GM19351 (cell line): Measurements from ENCODE around the gene LECT2.
A peak's percentile ranks its signal among the peaks of the same experiment; 100 is the strongest.

Experiments
- ATAC-seq: cut with Tn5 transposase; IDR thresholded peaks from one replicate; pipeline ENCODE4 v1.9.1; 2021; ENCODE audit warnings: mild to moderate bottlenecking, moderate library complexity; ENCODE audit not compliant: unreplicated experiment

The LECT2 gene

DNA sequence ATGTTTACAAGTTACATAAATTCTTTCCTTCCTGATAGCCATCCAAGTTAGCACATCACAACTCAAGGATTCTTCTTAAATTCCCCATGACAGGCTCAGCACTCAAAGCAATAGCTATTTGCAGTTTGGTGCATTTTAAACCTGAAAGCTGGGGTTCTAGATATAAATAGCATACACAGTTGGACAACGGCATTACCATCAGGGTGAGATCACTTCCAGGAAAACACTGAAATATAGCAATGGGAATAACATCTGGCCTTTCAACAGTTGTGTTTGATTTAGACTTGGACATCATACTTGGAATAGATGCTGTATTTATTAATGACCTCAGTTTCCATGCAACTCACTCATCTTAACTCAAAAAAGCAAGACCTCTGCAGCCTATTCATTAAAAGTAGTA, 24.7 kb upstream of the LECT2 start:
- ATAC-seq, result no peak

DNA sequence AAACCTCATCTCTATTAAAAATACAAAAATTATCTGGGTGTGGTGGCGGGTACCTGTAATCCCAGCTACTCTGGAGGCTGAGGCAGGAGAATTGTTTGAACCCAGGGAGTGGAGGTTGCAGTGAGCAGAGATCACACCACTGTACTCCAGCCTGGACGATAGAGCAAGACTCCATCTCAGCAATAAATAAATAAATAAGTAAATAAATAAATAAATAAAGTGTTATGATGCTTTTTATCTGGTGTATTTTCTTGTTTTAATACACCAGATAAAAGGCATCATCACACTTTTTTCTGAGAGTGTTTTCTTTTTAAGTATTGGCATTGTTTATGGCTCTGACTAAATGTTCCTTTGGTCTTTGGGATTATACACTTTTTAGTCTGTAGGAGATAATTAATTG, 24.2 kb upstream of the LECT2 start:
- ATAC-seq, result no peak

DNA sequence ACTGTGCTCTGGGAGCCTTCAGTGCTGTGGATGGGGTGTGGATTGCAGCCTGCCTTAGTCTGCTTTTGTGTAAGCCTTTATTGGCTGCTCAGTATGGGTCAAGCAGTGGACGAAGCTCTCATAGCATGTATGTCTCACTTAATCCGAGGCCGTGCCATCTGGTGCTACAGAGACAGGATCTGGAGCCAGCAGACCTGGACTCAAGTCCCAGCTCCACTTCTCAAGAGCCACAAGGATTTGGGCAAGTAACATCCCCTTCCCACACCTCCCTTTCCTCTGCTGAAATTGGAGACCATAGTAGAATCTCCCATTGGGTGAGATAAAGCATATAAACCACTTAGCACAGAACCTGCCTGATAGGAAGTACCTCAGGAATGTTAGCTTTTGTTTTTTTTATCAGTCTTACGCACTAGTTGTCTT, 23.4 kb upstream of the LECT2 start:
- no peak for ATAC-seq

DNA sequence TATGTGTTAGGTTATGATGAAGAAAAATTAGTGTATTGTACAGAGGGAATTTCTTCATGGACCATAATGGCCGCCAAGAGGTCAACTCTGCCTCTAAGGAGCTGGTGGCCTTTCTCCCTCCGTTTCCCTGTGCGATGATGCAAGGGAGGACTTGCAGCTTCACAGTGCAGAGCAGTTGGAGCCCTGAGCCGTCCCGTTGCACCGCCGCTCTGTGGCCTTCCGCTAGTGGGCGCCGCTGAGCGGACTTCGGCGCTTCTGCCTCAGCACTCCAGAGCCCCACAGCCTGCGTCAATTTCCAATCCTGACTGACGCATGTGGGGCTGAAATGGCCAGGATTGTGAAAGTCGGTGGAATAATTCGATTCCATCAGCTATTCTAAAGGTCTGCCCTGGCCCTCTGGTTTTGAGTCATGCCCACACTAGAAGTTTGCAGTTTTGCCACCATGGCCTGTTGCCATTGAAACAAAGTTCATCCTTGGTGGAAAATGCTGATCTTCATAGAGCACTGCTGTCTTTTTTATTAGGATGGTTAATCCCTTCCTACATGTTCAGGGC, 22.7 kb upstream of the LECT2 start:
- ATAC-seq, result peak; percentile 87

DNA sequence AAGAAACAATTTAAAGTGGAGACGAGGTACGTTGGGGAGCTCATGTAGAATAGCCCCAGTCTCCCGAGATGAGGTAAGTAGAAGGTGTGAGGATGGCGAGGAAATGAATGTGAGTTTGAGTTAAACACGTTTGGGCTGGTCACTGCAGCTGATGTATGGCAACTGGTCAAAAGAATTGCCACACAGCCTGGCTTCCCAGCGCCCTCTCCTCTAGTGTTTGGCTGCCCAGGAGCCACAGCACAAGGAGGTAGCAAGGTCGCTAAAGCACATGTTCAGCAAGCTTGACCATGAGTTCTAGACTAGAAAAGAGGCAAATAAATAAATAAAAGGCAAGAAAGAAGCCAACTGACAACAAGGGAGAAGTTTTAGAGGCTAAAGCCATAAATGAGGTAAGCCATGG, 21.4 kb upstream of the LECT2 start:
- ATAC-seq, result no peak

DNA sequence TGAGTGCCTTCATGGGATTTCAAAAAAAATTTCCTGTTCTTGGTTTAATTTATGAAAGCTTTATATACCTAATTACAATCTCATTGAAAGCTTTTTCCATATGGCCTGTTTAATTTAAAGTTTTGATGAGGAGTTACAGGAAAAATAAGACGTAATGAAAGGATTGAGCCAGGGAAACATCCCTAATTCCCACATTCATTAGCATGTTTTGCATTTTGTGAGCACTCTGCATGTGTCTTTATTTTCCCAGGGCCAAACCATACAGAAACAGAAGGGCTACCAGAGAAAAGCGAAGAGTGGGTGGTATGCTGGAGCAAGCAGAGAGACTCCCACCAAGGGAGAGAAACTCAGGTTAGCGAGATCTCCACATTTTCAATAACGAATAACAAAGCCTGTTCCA, 20.3 kb upstream of the LECT2 start:
- no peak for ATAC-seq

DNA sequence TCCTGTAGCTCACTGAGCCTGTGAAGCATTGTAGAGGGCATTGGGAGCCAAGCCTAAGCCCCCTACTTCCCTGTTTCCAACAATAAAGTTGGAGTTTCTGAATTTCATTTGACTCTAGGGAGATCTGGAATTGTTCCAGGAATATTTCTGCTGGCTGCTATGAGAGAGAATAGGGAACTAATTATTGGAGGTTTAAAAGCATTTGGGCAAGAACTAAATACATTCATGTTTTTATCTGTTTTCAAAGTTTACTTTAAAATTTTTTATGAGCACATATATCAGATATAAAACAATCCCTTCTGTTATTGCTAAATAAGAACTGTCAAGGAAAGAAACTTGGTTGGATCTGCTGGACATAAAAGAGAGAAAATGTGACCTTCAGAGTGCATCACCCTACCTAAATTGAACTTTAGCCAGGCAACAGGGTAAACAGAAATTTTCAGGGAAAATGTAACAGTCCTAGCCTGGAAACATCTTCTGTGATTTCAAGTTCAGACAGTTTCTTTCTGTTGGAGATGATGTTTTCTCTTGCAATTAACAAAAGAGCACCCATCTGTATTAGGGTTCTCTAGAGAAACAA, 19.3 kb upstream of the LECT2 start:
- ATAC-seq, result no peak

DNA sequence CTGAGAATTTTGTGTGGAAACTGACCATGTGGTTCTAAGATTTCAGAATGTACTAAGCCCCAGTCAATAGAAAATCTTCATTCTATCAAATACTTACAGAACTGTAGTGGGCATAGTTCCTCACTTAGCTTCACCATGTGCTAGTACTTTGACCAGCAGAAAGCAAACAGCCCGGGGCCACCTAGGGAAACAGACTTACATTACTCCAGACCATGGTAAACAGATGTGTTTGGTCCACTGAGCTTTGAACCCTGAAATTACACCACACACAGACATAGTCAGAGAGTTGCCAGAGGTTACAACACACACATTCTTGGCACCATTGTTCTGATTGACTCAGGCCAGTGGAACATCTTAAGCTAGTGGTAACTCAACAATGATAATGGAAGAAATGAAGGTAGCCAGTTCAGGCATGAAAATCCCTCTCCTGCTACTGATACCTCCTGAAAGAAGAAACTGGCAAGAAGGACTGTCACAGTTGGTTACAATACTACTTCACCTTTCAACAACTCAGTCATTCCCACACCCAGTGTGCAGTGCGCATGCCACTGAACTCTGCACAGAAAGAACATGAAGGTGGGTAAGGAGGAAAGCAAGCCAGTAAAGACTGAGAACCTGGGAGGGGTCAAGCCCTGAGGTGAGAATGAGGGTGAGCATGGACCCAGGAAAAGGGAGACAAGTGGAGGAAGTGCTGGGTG, 18.7 kb upstream of the LECT2 start:
- no peak for ATAC-seq

DNA sequence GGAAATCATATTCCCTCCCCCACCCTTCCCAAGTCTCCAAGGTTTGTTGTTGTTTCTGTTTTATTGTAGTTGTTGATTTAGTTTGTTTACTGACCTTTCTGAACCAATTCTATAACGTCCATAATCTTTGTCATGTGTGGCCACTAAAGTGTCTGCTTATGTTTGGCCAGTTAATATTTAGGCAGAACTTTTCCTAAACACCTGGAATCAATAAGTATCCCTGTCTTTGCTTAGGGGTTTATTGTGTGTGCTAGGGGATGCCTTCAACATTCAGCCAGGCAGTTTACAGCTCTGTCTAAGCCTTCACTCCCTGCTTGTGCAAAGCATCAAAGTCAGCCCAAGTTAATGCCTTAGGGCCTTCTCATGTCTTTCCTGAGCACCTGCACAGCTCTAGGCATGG, 16.9 kb upstream of the LECT2 start:
- no peak for ATAC-seq

DNA sequence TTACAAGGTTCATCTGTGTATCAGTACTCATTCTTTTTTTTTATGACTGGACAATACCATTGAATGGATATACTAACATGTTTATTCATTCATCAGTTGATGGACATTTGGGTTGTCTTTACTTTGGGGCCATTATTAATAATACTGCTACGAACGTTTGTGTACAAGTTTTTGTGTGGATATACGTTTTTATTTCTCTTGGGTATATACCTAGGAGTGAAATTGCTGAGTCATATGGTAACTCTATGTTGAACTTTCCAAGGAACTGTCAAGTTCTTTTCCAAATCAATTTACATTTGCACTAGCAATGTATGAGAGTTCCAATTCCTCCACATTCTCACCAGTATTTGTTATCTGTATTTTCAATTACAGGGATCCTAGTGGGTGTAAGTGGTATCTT, 12.0 kb upstream of the LECT2 start:
- no peak for ATAC-seq

DNA sequence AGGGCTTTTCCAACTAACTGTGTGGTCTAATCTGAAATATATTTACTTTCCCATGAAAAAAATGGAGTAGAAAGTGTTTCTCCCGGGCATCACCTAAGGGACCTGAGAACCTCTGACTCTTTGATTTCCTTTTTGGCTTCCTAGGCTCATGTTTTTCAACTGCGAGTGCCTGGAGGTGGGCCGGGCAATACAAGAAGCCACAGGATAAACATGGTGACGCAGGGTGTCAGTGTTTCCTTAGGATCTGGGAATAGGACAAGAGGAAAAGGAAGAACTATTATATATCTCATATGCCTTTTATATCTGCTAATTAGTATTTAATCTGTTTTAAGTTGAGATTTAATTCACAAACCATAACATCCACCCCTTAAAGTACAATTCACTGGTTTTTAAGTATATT, 11.4 kb upstream of the LECT2 start:
- ATAC-seq, result no peak

DNA sequence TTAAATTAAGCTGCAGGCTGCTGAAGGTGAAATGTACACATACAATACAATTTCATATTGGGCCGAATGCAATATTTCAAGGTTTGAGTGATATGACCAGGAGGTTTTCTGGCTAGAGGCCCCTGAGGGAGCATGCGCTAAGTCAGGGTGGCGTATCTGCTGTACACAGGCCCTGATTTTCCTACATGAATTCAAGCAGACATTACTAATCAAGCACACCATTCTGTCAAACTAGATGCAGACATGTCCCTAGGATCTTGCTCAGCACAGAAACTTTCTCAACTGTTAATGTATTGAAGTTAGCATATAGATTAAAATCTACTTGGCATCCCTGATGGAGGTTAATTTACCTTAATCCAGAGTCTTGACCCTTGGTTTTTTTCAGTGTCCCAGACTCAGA, 10.7 kb upstream of the LECT2 start:
- no peak for ATAC-seq

DNA sequence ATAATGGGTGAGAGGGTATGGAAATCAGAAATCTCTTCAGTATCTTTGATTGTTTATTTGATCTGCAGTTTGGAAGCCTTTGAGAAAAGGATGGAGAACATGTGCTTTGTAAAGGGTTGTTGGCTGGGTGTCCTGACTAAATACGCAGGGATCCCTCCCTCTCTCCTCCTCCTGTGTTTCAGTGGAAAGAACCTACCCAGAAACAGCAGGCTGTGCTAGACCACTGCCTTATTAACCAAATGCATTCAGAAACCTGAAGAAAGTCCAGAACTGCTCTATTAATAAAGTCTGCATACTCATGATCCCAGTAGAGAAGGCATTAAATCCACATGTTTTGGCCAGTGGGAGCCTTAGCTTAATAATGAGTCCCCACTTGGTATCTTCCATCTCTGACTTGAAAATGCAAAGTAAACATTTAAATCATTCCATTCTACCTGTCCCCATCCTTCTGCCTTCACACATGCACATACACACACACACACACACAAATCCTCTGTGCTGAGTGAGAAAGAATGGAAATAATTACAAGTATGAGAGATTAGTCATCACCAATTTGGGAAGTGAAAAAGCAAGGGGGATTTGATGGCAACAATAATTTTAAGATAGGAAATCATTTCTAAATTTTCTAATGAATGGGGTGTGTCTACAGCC, 10.0 kb upstream of the LECT2 start:
- no peak for ATAC-seq

DNA sequence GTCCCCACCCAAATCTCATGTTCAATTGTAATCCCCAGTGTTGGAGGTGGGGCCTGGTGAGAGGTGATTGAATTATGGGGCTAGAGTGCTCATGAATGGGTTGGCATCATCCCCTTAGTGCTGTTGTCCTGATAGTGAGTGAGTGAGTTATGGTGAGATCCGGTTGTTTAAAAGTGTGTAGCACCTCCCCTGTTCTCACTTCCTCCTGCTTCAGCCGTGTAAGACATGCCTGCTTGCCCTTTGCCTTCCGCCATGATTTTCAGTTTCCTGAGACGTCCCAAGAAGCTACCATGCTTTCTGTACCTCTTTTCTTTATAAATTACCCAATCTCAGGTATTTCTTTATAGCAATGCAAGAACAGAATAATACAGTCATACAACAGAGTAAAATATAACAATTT, 742 bp upstream of the LECT2 start:
- no peak for ATAC-seq

DNA sequence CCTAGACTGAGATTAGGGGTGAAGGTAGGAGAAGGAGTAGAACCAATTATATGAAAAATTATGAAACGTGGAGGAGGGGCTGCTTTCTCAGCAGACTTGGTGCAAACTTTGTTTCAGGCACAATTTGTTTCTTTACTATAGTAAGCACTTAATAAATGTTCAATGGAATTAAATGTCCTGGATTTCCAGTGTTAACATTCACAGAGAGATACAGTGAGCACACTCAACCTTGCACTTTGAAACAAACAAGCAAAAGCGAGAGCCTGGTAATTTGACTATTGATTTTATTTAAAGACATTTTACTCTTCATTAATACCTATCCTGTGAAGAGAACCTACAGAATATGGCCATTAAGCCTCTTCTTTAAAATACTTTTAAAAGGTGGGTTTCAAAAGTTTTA, 933 bp downstream of the LECT2 start:
- ATAC-seq, result no peak

DNA sequence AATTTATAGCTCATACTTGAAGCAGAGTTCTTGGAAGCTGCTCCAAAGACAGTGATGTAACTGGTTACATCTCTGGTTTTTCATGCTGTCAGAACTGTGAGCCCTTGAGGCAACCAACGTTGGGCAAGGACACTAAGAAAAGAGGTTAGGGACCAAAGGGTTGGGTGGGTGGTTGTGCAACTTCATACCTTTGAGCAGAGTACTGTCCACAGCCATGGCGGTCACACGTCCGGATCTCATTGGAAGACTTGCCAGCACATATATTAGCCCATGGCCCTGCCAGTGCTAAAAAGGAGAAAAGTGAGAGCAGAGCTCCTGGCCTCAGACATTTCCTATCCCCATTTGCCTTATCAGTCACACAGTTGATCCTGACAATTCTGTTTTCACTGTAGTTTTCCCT, 2.1 kb downstream of the LECT2 start:
- no peak for ATAC-seq

DNA sequence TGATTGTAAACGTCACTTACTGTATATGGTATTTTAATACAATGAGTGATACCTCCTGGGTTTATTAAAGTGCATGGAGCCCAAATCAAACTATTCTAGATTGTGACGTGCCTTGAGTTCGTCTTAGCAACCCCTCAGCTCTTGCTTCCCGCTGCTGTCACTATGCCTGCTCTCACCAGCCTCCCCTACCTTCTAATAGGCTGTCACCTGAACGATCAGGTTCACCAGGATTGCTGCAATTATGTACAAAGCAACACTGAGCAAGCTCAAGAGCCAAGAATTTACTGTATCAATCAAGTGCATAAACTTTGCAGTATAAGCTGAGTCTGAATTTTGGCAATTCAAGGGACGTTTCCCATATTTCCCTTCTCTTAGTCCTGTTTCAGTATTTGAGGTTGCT, 3.0 kb downstream of the LECT2 start:
- no peak for ATAC-seq

DNA sequence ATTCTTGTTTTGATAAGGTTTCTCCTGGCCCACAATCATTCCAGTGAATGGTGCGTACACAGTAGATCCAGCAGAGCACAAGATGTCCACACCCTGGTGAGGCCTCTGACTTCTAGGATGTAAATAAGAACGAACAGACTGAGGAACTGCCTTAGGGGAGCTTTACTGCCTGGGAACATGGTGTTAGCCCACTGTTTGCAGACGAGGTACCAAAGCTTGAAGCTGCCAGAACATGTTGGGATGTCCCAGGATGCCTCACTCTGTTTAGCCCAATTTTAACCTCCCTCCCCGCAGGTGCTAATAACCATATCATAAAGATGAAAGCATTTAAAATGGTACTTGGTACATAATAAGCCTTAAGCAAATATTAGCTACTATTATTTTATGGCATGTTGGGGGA, 3.5 kb downstream of the LECT2 start:
- ATAC-seq, result no peak

DNA sequence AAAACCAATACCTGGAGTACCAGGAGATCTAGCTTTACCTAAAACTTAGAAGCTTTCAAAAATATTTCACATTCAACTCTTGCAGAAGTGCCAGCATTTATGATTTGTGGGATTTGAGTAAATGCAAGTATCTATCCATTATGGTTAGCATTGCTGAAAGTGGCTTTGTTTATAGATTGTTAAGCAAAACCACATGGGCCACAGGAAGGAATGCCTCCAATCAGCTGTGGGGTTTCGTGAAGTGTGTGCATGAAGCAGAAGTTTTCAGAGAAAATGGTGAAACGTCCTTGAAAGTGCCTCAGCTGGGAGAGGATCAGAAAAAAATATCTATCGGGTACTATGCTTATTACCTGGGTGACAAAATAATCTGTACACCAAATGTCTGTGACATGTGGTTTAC, 4.2 kb downstream of the LECT2 start:
- no peak for ATAC-seq

DNA sequence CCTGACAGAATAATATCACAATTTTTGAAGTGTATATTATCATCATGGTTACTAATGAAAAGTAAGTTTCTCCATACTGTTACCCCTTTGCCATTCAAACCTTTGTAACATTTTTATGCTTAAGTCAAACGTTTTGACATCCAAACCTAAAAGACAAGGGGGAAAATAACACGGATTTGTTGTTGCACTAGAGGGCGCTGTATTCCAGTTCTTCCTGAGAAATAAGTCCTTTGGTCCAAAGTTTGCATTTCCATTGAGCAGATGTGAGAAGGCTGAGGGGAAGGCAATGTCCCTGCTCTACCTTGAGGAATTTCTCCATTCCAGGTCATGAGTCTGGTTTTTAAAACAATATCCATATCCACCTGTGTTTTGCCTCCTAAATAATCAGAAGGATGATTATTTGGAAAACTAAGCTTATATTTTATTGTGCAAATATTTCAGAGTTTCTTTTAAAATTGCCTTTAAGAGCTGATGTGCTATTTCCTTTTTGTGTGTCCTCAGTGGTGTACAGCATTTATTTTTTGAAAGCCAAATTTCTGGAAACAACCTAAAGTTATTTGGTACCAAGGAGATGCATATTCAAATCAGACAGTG, 9.7 kb downstream of the LECT2 start:
- no peak for ATAC-seq

DNA sequence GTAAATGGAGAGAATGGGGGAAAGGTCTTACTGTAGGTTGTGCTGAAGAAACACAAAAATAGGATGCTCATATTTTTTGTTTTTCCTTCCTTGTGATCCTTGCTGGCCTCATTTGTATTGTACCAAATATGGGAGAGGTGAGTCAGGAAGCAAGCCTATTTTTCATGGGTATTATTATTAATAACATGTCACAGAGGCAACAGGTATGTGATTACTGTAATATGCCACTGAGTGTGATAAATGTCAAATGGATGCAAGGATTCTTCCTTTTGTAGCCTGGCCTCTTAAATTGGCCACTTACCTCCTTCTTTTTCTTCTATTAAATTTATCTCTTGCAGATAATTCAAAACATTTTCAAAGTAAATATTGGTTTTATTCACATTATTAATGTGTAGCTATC, 10.2 kb downstream of the LECT2 start:
- ATAC-seq, result no peak

DNA sequence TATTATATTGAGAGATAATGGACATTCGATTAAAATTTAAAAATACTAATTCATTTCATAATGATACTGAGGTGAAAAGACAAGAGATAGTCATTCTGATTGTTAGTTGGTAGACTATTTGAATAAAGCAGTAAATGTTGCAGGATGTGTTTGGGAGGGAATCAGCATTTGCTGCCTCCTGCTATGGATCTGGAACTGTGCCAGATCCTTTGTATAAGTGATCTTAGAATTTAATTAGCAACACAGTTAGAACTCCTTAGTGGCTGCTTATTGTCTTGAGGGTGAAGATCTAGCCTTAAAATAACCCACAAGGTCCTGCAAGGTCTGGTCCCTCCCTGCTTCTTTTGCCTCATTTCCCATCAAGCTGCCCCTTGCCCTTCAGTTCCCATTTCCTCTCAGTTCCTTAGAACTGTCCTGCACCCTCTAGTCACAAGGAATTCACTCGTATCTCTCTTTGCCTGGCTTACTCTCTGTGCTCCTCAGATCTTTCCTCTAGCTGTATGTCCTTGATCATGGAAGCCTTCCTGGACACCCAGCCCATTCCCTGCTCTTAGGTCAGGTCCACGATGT, 12.5 kb downstream of the LECT2 start:
- ATAC-seq, result no peak
